Brain pericyte (primary cell): ENCODE measurements around the gene KCNIP4.

Experiments
- DNase-seq: peaks from one replicate; pipeline ENCODE4 v3.0.0-alpha.2; 2012; ENCODE audit warnings: low read depth, low spot score

The KCNIP4 gene

DNA sequence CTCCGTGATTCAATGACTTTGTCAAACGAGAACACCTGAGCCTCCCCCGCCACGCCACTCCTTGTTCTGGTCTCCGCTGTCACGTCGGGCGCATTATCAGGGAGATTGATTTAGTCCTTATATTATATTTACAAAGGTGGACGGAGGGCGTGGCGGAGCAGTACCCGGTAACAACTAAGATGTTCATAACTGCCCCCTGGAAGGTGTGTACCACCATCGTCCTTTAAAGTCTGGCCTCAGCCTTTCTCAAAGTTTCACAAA lies 964.1 kb downstream of the KCNIP4 start:
- no peak for DNase-seq

DNA sequence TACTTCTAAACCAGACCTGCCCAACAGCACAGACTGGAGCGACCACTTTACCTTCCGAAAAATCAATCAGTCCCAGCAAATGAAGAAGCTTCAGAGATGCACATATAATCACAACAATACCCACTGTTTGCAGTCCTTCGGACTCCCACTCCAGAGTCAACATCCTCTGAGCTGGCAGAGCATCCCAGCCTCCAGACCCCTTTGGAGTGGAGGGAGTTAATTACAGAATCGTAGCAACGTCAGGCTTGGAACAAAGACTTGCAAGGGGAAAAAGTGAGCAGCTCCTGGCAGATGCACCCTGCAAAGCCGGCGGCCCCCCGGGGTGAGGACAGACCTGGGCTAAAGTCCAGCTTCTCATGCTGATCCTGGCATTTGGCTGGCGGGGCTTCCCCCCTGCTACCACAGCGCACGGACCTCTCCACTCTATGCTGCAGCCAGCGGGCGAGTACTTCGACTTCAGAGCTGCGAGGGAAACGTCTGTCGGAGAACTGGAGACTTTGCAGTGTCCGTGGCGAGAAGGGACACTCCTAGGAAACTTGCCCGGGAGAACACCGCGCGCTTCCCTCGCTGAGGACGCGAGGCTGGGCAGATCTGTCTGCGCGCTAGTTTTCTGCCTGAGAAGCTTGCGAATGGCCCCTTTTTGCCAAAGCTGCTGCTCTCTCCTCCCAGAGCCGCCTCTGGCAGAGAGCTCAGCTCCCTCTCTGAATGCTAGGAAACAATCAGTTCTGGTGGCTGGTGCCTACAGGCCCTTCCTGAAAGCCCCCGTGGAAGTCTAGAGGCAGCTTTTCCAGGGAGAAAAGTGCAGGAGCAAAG lies 964.6 kb downstream of the KCNIP4 start:
- DNase-seq, result no peak

DNA sequence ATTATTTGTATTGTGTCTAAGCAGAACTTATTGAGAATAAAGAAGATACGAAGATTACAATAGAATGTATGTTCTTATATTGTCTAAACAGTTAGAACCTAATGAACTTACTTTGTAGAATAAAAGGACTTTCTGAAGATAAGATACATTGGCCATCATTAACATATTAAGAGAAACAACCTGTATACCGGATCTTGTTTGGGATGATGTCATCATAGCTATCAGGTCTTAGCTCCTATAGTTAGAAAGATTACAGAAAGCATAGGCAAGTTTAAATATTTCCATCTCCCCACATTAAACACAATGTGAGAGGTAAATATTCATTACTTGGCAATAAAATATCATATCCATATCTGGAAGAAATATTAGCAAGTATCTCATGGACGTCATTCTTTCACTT lies 966.0 kb downstream of the KCNIP4 start:
- no peak for DNase-seq

DNA sequence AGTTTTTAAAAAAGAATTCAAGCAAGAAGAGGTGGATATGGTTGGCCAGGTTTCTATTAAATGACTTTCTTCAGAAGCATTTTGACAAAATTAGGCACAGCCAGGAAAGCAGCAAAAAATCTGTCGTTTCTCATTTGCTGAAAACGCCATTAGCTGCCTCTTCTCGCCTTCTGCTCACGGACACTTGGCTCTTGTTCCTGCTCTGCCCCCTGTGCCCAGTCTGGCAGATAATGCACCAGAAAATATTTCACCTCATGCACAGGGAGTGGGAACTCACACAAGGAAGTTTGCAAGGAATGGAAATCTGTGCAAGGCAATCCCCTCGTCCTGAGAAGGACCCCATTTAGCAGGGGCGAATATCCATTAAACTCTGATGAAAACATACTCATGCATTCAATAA lies 988.3 kb downstream of the KCNIP4 start:
- no peak for DNase-seq

DNA sequence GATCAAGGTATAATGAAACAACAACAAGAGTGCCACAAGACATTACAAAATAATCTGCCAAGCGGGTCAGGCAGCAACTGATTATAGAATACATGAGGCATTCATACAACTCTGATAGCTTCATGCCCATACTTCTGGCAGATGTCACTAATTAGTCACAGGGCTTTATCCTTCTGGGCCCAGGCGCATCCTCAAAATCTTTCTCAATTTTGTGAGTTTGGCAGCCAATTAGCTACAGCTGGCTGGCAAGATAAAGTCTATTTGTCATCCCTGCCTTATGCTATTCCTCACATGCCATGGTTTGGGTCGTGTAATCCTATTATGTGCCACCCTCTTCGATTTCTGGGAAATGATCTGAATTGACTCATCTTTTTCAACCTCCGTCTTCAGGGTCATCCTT lies 994.0 kb downstream of the KCNIP4 start:
- DNase-seq, result no peak

DNA sequence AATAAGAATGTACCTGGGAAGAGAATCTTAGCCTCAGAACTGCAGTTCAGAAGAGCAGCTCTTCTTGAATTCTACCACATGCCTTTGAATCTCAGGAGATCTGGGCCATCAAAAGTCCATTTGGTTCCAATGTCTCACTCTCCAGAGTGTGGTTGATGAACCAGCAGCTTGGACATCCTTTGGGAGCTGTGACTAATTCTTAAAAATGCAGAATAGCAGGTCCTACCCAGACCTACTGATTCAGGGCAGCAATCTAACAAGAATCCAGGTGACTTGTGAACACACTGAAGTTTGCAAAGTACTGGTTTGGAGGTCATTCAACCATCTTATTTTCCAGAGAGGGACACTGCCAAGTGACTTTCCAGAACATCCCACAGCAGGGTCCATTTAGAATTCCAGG lies 1003.6 kb downstream of the KCNIP4 start:
- DNase-seq, result no peak

DNA sequence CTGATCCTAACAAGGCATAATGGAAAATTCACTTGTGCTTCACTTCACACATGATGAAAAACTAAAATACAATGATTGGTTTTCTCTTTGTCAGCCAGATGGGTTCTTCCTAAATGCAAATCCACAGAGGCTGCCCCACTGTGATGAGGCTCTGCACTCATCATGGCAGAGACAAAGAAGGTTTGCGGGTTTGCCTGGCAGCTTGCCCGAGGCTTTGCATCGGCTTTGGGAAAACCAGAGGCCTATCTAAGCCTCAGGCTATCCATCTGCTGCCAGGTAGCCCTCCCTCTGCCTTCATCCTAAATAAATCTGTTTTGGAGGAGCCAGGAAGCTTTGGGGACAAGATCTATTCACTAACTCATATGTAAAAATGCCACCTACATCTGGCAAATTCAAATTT lies 1004.1 kb downstream of the KCNIP4 start:
- DNase-seq, result no peak

DNA sequence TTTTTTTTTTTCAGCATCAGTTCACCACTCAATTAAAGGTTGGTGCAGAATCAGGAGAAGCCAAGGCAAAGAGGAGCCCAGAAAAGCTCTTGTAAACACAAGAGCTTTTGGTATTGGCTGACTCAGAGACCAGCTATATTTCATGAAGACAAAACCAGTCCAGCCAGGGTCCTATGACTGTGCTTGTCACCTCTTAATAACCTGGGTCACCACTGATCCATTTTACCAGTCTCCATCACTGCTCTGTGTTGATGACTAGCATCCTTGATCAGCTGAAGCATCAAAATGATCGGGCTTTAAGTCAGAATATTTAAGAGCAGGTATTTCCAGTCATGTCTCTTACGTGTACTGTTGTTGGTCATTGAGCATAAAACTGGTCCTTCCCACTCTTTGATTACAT lies 1010.4 kb downstream of the KCNIP4 start:
- DNase-seq, result no peak

DNA sequence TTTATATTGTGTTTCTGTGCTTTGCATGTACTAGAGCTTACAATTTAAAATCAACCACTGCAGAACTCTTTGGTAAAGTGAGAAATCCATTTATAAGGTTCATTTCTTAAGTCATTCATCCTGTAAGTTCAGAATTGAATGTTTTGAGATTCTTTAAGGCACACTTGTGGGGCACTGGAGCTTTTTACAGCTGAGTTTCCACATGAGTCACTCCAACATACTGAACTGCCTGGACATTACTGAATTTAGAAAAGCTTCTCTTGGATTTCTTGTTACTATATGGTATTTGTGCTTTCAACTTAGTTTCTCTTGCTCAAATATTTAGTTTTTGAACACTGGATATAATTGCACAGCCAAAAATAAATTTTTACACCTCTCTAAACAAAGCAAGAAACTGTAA lies 1022.0 kb downstream of the KCNIP4 start:
- no peak for DNase-seq

DNA sequence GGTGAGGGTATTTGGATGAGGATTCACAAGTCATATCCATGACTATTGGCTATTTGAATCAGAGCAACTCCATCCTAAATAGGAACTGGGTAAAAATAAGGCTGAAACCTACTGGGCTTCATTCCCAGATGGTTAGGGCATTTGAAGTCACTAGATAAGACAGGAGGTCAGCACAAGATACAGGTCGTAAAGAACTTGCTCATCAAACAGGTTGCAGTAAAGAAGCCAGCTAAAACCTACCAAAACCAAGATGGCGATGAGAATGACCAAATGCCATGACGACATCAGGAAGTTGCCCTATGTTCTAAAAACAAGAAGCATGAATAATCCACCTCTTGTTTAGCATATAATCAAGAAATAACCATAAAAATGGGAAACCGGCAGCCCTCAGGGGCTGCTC lies 1023.4 kb downstream of the KCNIP4 start:
- no peak for DNase-seq

DNA sequence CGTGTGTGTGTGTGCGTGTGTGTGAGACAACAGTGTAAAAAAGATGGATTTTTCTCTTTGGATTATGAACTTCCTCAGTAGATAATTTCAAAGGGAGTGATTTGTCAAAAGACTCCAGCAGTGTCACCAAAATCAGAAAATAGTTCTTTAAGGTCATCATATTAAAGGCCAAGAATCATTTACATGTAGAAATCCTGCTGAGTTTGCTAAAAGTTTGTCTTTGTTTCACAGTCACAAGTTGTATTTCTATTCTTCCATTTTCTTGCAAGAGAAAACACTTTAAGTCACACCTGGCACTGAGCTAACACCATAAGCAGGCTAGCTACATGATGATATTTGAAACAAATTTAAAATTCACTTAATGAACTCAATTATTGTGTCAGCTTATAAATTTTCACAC lies 1025.6 kb downstream of the KCNIP4 start:
- no peak for DNase-seq

DNA sequence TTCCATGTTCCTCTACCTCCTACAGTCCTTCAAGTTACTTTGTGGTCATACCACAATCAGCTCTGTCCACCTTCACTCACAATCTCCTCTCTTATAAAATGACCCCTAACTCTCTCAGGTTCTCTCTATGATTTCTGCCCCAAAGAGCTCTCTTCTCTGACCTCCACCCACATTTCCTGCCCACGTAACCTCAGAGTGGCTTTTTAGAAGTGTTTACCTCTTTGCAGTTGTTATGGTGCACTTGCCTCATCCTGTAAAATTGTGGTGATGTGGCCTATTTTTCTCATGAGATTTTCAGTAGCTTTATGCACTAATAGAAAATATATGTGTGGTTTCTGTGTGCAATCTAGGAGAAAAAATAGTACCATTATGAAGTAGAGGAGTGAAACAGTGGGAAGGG lies 1032.5 kb downstream of the KCNIP4 start:
- DNase-seq, result no peak

DNA sequence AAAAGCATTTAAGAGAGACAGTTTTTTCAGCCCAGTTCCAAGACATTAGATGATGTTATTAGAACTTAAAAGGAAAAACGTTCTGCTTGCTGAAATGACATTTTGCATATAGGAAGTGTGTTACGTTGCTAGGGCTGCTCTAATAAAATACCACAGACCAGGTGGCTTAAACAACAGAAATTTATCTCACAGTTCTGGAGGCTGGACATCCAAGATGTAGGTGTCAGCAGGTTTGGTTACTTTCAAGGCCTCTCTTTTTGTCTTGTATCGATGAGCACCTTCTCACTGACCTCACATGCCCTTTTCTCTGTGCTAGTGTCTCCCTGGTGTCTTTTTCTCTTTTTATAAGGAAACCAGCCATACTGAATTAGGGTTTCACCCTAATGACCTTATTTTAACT lies 1043.6 kb downstream of the KCNIP4 start:
- no peak for DNase-seq

DNA sequence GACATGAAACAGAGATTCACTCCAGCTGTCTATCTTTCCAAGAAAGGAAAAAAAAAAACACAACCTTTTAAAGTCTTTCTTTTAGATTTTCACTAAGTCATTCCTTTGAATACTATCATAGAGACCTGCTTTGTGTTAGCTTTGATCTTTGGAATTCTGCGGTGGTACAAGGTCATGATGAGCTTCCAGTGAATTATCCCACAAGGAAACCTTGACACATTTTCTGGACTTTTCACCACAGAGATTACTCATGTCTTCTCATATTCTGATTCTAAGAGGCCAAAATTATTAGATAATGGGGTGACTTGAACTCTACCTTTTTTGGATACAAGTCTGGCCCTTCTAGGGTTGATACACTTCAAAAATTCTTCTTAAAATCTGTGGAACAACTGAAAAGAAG lies 1046.7 kb downstream of the KCNIP4 start:
- DNase-seq, result no peak

DNA sequence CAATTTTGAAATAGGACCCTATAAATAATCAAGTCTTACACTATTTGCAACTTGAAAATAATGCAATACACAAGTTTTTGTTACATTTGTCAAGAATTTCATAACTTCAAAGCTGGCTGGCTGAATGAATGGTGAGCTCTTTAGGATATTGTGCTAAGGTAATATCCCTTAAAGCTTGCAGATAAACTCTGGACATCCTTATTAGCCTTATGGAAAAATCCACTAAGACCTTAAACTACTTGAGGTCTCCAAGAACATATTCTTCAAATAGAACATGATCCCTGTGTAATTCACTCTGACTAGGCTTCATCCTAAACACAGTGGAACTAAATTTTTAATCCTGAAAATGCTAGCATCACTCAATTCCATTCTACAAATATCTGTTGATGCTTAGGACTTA lies 1049.0 kb downstream of the KCNIP4 start:
- no peak for DNase-seq

DNA sequence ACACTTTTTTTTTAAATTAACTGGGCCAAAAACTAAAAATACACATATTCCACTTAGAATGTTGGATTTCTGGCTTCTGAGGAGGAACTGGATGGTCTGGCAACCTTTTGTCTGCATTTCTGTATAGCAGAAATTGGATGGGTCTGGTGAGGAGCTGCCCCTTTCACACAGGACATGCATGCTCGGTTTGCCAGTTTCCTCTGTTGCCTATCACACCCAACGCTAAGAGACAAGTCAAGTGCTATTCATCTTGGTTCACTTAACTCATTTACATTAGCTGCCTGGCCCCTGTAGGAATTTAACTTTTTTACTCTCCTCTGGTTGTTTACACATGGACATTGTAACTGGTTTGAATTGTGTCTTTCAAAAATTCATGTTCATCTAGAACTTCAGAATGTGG lies 1052.6 kb downstream of the KCNIP4 start:
- no peak for DNase-seq

DNA sequence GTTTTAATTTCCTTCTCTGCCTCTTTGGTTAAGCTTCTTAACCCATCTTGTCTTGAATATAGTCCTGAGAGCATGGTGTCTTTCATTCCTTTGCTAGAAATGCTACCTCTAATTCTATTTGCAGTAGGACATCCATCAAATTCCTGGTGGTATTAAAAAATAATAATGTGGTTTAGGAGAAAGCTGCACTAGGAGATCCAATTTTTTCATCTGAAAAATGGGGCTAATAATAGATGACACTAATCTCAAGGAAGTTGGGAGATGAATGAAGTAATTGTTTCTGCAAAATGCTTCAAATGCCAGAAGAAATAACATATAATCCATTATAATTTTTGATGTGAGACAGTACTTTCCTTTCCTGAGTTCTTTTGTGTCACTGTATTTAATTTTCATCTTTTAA lies 1053.4 kb downstream of the KCNIP4 start:
- no peak for DNase-seq

DNA sequence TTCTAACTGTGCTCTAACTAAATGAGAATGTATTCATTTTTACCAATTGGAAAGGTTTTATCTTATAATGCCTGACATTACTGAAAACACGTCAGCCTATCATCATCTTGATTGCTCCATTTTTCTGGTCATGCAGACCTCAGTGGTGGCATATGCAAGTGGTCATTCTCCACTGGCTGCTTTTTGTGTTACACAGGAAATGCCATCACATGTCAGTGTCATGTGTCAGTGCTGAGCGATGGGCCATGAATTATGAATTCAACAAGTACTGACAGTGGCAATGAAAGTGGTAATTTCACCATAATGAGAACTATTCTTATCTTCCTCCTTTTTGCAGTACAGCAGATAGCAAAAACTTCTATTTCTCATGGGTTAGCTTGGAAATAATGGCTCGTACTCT lies 1057.8 kb downstream of the KCNIP4 start:
- DNase-seq, result no peak

DNA sequence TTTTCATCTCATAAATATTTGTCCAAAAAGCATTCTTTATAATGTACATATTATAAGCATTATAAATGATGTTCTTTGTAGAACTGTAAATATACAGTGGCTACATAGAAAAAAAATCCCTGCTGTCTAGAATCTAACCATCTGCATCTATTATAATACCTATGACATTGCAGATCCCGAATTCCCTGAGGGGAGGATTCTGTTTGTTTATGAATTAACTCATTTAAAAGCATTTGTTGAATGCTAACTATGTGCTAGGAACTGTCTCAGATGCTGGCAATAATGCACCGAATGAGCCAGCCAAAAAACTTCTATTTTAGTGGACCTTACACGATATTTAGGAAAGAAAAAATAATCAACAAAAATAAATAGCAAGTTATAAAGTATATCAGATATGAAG lies 1058.7 kb downstream of the KCNIP4 start:
- no peak for DNase-seq

DNA sequence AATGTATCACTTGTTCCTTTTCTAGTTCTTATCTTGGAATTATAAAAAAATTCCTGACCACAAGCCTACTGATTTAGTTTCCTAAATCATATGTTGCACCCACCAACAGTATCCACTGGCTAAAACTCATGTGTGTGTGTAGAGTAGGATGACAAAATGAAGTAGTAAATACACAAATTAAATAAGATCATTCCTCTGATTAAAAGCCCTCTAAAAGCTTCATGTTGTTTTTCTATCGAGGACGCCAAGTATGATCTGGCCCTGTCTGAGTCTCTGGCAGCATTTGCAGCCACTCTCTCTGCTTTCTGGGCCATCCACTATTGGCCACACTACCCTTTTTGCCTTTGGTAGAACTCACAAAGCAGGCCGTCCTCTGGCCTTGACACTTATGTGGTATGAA lies 1064.9 kb downstream of the KCNIP4 start:
- no peak for DNase-seq

DNA sequence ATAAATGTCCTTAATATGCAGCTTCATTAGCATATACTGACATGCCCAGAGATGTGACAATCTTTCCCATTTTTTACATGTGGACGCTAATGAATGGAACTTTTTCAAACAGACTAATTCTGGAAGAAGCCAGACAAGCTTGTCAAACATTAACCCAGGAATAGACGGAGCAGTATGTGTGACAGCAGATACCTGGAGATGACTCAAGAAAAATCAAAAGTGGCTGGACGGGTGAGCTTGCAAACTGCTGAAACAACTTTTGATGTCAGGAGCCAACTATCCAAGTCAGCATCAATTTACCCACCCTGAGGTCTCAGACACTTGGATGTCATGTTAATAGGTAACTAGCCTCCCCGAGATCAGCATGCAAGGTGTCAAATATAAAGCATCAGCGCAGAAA lies 1065.3 kb downstream of the KCNIP4 start:
- DNase-seq, result no peak

DNA sequence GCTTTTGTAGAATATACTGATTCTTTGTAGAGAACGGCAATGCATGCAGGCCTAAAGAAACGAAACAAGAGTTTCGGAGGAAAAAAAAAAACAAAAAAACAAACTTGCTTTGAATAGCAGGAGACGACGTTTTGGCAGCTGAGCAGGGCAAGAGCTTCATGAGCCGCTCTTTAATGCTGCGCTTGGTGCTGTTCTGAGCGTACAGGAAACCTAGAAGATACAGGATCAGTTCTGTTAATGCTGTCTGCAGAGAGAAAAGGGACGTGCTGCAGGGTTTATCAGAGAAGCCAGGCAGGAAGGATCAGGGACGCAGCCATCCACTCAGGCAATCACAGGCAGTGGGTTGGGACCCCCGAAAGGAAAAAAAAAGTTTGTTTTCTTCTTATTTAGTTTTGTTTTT lies 1066.1 kb downstream of the KCNIP4 start:
- no peak for DNase-seq

DNA sequence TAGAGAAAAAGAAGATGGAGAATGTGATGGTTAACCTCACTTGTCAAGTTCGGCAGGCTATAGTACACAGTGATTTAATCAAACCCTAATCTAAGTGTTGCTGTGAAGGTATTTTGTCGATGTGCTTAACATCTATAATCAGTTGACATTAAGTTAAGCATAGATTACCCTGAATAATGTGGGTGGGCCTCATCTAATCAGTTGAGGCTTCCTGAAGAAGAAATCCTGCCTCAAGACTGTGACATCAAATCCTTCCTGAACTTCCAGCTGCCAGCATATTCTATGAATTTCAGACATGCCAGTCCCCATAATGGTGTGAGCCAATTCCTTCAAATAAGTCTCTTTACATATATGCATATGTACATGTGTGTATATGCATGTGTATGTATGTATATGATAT lies 1066.9 kb downstream of the KCNIP4 start:
- peak; percentile 1 for DNase-seq

DNA sequence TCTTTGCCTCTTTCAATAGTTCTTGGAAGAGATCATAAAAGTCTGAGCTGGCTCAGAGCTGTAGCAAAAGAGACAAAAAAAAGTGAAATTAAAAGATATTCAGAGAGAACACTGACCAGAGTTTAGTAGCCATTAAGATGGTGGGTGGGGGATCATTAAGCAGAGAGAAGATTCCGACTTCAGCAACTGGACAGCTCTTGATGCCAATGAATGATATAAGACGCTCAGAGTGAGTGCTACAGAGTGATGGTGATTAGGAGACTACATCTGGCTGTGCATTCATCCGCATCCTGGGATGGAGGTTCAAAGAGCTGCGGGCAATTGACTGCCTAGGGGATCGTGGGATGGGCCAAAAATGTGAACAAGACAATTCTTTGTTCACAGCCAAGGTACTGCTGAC lies 1069.8 kb downstream of the KCNIP4 start:
- DNase-seq, result no peak
